Stimulated activated CD4-positive, alpha-beta T cell treated with anti-CD3 and anti-CD28 coated beads, Interleukin-12 subunit alpha, Interleukin-12 subunit beta, amount 100 ng/mL, for 48 hours (primary cell): ENCODE results near the gene ZDHHC3.
"Not testable (repeated sequence)": the region's sequence is repeated elsewhere in the genome, so short reads cannot be mapped to it uniquely, and the experiment has no call there.

Experiments used
- DNase-seq, 3 donors: peaks; one replicate each; pipeline ENCODE4 v3.0.0-alpha.2; 2020; ENCODE audit warnings: low read depth in 2 of 3, low spot score in 1 of 3

ZDHHC3 gene

DNA sequence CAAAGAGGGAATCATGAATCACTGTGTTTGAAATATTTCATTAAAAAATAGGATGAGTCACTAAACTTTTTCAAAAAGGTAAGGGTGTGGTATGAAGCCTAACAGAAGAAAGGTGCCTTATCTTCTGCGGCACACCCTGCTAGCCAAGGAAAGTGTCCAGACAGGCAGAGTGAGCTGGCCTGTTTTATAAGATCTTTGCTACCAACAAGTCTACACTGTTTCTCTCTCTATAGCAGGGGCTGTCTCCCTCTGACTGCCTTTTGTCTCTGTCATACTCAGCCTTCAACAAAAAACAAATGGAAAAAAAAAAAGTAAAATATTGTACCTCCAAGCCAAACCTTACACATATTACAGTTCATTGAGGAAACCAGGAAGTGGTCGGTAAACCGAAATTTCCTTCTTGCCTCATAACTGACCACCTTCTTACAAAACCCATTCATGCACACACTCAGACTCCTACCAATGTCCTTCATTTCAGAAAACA lies 9.1 kb downstream of the ZDHHC3 start:
- DNase-seq = no peak

DNA sequence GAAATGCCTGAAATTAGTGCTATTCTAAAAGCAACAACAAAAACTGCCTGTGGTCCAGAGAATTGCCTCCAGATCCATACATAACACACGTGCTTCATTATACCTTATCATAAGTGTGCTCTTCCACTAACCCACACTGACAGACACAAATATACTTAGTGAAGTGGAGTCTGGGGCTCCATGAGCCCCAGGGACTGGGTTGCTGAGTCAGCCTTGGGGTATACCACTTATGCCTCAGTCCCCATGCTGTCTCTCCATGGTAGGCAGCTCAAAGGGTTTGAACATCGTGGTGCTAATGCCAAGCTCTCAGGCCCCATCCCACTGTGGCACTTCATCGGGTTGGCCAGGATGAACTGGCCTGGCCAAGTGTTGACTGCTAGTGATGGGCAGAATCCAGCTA lies 10.8 kb downstream of the ZDHHC3 start:
- no peak for DNase-seq

DNA sequence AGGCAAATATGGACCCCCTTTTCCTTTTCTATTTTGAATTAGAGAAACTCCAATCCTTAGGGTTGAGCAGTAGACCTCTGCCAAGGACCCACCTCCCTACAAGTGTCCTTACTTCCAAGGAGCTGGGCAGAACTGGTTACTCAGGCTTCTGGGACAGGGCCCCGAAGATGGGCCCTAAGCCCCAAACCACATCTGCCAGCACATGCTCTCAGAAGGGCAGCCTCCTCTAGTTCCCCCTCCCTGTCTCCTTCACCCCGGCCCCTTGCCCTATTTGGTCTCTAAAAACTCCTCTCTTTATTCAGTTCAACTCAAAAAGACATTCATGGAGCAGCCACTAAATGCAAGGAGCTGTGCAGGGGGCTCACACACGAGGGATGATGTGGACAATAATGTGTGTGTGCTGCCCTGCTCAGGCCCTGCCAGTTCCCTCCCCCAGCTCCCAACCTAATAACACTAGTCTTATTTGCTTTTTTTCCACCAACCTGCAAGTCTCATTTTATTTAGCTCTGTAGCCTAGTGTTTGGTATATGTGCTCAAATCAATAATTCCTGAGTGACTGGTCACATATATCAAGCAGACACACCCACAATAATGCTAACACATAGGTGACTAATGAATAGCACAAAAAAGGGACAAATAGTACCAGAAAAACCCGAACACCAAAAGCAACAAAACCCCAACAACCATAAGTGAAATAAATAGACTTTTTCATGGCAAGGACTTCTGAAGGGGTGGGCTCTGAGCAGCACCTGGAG lies 12.2 kb downstream of the ZDHHC3 start:
- no peak for DNase-seq

DNA sequence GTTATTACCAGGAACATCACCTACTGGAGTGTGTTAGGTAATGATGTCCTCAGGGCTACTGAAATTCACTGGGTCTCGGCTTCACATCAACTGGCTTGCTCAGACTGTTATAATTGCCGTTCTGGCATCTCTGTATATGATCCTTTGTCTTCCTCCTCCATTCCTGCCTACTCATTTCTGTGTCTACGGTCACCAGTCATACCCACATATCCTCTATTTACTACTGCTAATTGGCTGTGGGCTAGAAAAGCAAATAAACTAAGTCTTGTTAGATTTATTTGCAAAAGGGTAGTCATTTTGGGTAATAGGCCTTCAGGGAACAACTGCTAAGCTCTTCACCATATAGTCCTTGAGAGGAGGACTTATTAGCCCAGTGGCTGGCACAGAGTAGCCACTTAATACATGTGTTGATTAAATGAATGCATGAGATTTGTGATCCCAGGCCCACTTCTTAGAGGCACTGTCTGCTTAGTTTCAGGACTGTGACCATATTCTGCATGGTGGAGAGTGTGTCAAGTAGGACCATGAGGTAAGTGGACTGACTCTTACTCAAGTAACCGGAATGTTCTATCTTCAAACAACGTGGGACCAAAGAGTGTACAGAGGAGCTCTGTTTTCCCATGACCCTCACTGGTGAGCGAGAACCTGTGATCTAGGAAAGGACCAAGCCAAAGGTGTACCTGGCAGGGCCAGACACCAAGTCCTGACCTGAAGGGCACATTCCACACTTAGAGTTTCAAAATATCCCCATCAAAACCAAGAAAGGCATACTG lies 13.2 kb downstream of the ZDHHC3 start:
- DNase-seq = no peak

DNA sequence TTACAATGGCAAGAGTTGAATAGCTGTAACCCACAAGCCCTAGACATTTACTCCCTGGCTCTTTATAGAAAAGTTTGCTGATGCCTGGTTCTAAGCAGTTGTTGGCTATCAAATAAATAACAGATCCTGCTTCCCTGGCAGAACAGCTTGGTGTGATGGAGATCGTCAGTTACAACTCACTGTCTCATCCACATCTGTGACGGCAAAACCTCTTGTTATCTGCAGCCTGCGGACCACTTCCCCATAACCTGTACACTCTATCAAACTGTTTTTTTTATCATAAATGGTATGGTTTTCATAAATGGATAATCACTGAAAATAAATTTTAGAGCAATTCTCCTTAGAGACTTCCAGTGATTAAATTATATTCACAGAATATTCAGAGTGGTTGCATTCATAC lies 14.1 kb downstream of the ZDHHC3 start:
- no peak for DNase-seq

DNA sequence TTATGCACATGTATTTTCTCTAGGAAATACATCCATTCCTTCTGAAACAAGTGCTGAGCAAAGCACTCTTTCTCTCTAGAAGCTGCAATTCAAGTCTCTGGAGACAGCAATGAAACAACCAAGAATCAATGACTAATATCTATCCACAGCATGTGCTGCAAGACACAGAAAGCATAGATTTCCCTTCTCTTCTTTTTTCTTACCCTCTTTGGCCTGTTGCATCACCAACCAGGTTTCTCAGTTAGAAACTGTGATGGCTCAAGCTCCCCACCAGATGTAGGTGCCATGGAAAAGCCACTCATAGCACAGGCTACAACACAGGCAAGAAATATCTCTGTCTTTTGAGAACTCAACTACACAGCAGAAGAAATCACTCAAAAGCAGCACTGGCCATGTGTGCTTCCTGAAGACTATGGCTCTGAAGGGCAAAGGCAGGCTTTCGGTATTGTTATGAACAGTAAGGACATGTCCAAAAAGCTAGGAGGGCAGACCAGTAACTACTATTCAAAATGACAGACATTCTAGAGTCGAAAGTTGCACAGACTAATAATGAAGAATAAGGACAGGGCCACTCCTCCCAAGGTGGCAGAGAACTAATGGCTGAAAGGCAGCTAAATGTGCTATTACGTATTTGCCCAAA lies 15.5 kb downstream of the ZDHHC3 start:
- DNase-seq = no peak

DNA sequence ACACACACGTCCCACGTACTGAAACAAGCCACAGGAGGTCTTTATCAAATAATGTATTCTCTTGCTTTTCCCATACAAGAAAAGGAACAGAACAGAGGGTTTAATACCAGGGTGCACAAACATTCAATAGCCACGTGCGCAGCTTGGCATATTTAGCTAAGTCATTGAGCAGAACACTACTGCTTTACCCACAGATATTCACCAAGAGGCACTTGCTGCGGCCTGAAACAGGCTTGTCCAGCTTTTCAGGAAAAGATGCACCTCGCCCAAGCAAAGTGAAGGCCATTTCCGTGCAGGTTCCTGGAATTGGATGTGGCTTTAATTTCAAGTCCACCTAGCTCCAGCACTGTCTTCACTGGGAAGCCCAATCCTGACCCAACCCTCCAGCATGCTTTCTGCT lies 17.6 kb downstream of the ZDHHC3 start:
- no peak for DNase-seq

DNA sequence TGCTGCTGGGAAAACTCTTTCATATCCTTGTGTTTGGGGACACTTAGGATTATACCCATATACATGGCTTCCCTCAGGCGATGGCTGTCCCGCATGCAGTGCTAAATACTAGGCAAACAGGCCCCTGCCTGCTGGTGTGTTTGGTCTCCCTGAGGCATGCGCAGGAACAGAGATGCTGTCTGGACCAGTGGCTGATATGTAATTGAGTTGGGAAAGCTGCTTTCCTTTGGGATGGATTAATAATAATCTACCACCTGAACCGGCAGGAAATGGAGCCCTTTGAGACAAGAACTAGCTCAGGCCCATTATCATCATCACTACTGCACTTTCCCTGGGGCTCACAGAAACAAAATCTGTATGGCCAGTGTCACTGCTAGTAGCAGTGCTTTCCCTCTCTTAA lies 18.0 kb downstream of the ZDHHC3 start:
- DNase-seq = no peak

DNA sequence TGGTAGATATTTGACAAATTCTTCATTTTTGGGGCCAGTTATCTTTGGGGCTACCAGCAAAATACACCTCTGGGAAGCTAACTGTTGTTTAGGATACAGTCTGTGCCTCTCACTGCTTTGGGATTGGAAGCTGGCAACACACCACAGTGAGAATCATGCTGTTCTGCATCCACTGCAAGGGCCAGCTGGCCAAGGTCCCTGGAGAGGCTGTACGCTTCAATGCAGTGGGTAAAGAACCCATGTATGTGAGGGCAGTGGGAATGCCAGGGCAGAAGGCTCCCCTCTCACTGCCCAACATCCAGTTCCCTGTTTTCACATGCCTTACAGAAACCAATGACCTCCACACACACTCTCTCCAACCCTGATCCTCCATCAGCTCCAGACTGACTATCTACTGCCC lies 20.1 kb downstream of the ZDHHC3 start:
- no peak for DNase-seq

DNA sequence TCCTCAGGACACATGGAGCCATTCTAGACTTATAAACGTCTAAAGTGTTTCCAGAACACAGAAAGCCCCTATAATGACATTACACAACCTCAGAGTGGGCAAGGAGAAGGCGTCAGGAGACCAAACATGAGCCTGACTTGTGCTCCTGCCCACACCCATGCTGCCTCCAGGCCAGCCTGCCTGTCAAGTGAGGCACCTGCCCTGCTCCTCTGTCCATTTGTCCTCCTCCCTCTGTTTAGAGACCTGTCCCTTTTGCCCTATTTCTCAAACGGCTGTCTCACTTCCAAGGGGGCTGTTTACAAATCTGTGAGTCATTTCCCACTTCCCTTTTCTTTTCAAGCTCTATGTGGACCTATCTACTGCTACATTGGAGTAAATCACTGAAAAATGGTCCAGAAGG lies 21.0 kb downstream of the ZDHHC3 start:
- DNase-seq = no peak

DNA sequence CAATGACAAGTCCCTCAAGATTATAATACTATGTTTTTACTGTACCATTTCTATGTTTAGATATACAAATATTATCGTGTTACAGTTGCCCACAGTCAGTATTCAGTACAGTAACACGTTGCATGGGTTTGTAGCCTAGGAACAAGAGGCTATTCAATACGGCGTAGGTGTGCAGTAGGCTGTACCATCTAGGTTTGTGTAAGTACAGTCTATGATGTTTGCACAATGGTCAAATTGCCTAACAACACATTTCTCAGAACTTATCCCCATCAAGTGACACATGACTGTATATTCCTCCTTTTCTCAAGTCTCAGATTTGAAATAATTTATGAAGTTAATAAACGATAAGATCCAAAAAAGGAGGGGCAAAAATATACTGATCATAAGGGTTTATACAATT lies 21.7 kb downstream of the ZDHHC3 start:
- DNase-seq = no peak

DNA sequence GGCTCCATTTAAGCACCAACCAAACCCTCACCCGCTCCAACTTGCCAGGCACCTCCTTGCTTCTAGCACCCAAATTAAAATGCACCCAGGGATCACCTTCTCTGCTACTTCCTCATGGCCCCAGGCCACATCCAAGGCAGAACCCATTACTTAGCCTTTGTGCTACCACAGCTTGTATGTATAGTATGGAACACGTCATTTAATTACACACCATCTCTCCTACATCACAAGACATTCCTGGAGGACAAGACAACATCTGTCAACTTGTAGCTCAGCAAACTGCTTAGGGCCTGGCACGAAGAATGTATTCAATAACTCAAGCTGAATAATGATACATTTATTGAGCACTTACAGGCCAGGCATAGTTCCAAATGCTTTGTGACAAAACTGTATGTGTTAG lies 23.3 kb downstream of the ZDHHC3 start:
- no peak for DNase-seq

DNA sequence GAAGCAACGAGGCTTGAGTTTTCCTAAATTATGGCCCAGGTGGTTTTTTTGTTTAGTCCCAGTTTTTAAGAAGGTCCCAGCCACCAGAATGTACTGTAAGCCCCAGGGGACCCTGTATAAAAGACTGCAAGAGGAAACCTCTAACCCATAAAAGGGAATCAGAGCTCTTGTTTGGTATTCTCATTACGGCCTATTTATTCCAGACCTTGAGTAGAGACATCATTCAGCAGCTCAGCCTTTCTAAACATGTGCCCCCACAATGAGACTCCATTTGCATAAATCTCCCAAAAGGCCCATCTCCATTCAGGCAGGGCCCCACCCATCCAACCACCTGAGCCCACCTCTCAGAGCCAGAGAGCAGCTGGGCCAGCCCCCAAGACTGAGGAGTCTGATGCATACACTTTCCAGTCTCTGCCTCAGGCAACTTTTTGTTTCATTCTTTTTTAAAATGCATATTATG lies 25.7 kb downstream of the ZDHHC3 start:
- DNase-seq = no peak

DNA sequence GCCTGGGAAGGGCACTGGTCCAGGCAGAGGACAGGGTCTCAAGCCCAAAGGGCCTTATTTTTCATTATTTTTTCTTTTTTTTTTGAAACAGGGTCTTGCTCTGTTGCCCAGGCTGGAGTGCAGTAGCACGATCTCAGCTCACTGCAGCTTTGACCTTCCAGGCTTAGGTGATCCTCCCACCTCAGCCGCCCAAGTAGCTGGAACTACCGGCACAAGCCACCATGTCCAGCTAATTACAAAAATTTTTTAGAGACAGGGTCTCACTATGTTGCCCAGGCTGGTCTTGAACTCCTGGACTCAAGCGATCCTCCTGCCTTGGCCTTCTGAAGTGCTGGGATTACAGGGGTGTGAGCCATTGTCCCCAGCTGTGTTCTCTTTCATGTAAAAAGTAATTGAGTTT lies 26.2 kb downstream of the ZDHHC3 start:
- DNase-seq = not testable (repeated sequence)

DNA sequence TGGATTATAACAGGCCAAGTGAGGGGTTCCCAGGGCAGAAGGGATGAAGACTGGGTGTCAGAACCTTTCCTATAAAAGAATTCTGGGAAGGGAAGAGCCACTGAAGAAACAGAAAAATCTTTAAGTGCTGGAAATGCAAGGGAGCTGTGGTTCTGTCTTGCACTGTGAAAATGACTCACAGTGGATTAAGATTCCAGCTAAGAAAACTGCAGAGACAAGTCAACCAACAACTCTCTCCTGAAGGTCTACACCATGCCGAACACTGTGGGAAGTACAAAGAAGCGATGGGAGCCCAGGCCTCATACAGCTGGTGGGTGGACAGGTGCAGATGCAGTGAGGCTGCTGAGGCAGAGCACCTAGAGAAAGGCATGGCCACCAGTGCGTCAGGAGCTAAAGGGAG lies 27.7 kb downstream of the ZDHHC3 start:
- DNase-seq = no peak

DNA sequence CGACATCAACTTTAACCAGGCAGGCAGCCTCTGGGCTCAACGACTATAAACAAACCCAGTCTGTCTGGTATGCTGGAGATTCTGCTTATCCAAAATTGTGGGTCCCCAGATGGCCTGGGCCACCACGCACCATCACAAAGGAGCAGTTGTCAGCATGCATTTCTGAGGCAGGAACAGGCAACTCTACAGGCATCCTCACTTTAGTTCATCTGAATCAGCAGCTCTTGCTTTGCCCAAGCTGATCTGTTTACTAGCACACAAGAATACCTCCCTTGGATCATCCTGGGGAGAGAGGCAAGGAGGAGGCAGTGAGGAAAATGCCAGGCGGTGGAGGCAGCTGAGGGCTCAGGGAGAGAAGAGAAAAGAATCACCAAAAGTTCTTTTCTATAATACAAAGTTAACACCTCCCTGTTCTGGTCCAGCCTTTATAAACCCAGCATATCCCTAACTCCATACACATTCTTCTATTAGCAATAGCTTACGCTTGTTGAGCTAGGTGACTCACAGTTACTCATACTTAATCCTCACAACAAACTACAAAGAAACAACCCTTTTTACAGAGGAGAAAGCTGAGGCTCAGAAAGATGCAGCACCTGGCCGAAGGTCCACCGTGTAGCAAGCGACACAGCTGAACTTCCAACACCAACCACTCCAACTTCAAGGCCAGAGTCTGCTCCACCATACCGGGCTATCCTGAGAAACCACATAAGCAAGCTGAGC lies 33.6 kb downstream of the ZDHHC3 start:
- DNase-seq = no peak

DNA sequence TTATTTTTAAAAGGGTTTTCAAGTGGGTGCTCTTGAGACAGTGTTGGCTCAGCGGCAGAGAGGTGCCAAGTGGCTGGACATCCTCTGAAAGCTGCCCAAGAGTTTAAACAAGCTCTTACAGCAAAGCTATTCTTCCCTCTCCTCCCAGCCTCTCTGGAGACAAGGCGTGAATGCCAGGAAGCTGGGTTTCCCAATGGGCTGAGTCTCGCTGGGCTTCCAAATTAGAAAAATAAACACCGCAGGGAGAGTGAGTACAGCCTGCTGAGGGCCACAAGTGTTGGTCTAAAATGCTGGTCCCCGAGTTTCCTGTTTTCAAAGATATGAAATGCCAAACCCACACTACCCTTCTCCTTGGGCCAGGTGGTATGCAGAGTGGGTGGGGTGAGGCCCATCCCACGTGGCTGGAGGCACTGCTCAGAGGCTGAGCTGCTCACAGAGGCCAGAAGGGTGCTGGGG lies 36.4 kb downstream of the ZDHHC3 start:
- DNase-seq = no peak

DNA sequence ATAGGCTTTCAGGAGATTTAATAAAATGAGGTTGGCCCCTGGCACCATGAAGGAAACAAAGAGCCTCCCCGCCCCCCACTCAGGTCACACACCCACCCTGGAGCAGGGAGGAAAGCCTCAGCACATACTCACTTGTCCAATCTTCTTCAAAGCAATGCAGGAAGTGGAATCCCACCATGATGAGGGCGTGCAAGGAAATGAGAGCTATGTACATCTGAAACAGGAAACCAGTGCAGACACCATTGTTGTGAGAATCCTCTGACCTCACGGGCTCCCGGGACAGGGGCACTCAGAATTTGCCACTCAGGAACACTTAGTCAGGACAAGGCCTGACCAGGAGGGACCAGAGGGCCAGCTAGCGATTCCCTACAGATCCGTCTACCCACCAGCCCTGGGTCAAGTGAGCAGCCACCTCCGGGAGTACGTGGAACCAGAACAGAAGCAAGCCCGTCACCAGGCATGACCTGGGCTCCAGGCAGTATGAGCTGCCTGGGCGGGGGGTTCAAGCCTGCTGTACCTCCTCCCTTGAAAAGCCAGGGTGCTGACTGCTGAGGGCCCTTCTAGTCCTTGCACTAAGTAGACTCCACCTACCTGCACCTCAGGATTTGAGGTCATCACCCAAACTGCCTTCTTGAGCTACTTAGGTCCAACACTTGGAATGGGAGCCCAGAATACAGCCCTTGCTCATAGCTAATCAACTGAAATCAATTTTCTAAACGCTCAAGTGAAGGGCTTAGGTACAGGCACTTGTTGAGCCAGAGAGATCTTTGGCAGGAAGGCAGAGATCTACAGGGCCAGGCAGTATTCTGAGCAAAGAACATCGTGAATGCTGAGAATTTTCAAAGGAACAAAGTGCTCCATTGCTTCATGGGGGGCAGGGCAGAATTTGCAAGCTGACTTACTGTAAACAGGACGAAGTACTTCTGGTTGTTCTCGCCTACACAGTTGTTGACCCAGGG lies 42.7 kb downstream of the ZDHHC3 start:
- no peak for DNase-seq

DNA sequence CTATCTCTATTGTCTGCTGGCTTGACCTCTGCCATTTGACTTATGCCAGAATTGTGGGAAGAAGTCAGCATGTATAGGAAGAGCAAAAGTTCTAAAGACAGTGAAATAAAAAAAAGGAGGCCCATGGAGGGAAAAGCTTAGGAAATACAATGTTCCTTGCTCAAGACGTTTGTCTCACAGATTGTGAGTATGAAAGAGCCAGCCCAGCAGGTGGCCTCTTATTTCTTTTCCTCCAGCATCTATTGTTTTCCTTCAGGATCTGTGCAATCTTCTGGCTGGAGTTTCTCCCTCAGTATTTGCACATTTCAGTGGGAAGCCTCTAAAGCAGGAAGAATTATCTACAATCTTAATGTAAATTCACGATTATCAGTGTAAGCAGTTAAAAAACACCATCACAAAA lies 43.7 kb downstream of the ZDHHC3 start:
- DNase-seq = no peak

DNA sequence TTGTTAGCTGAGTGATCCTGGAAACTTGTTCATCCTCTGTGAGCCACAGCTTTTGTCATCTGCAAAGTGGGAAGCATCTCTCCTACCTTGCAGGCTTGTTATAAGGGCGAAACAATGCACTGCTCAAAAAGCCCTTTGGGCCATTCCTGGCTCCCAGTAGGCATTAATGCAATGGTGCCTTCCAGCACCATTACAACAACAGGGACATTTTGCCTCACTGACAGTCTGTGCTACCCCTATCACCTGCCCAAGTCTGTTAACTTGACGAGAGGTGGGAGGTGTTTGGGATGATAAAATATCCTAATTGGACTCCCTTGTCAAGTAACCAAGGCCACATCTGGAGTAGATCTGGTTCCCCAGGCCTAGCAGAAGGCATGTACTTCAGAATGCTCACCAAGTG lies 44.2 kb downstream of the ZDHHC3 start:
- no peak for DNase-seq
